Fibroblast of lung (primary cell): ENCODE data around the gene DLG2. TPM values are rescaled to one million over a fixed set of nuclear protein-coding genes. Genes with fewer than 3 reads are reported as not detected.
"Not testable (repeated sequence)": the region's sequence is repeated elsewhere in the genome, so short reads cannot be mapped to it uniquely, and the experiment has no call there.

Source experiments
- DNase-seq, 2 donors: peaks; one replicate each; pipeline versions ENCODE4 v3.0.0 to v3.0.0-alpha.2; 2010; ENCODE audit warnings: low read depth in 2 of 2
- H2AFZ ChIP-seq: 2 replicates; pipeline ENCODE4 v1.5.1; 2012; ENCODE audit warnings: low read length, control low read depth, inconsistent platforms
- H3K27ac ChIP-seq: 2 replicates; pipeline ENCODE4 v1.5.1; 2011; ENCODE audit warnings: low read length, control low read depth; ENCODE audit not compliant: insufficient read depth
- H3K27me3 ChIP-seq: 2 replicates; pipeline ENCODE4 v1.5.1; 2011; ENCODE audit warnings: mild to moderate bottlenecking, low read length; ENCODE audit not compliant: control insufficient read depth, insufficient read depth
- H3K36me3 ChIP-seq: 2 replicates; pipeline ENCODE4 v1.5.1; 2011; ENCODE audit warnings: low read length; ENCODE audit not compliant: control insufficient read depth, insufficient read depth
- H3K4me1 ChIP-seq: 2 replicates; pipeline ENCODE4 v1.5.1; 2011; ENCODE audit warnings: low read length; ENCODE audit not compliant: control insufficient read depth, insufficient read depth; ENCODE audit errors: extremely low read depth
- H3K4me2 ChIP-seq: 2 replicates; pipeline ENCODE4 v1.5.1; 2011; ENCODE audit warnings: low read length, control low read depth; ENCODE audit not compliant: insufficient read depth; ENCODE audit errors: extremely low read depth
- H3K4me3 ChIP-seq, 4 experiments: fragments of 200-600 bp in 1 of 4; sonication (generic) in 1 of 4; replicated peaks in 1 of 4; 2 replicates each; pipeline ENCODE4 v1.5.1; 2011 to 2016; ENCODE audit warnings: low read length in 4 of 4, low read depth in 3 of 4, mild to moderate bottlenecking in 3 of 4, control low read depth in 2 of 4, inconsistent platforms in 1 of 4, mixed read lengths in 1 of 4; ENCODE audit not compliant: insufficient read depth in 1 of 4; ENCODE audit errors: control extremely low read depth in 1 of 4
- H3K79me2 ChIP-seq: 2 replicates; pipeline ENCODE4 v1.5.1; 2012; ENCODE audit warnings: mild to moderate bottlenecking, low read length, inconsistent platforms; ENCODE audit not compliant: control insufficient read depth, insufficient read depth
- H3K9ac ChIP-seq: 2 replicates; pipeline ENCODE4 v1.5.1; 2011; ENCODE audit warnings: mild to moderate bottlenecking, low read length, control low read depth; ENCODE audit not compliant: insufficient read depth
- H3K9me3 ChIP-seq: 2 replicates; pipeline ENCODE4 v1.5.1; 2012; ENCODE audit warnings: low read depth, low read length; ENCODE audit not compliant: control insufficient read depth, insufficient read depth
- H4K20me1 ChIP-seq: 2 replicates; pipeline ENCODE4 v1.5.1; 2011; ENCODE audit warnings: low read length; ENCODE audit not compliant: control insufficient read depth, insufficient read depth; ENCODE audit errors: extremely low read depth
- CTCF ChIP-seq, 2 donors: IDR thresholded peaks in 1 of 2; conservative IDR thresholded peaks in 1 of 2; 1 replicate in 1 of 2; 2 replicates in 1 of 2; pipeline ENCODE4 v1.5.1; 2011 to 2012; ENCODE audit warnings: low read length in 2 of 2, control low read depth in 1 of 2, inconsistent platforms in 1 of 2, low read depth in 1 of 2, mild to moderate bottlenecking in 1 of 2
- EZH2 ChIP-seq: IDR thresholded peaks from 2 replicates; pipeline ENCODE4 v1.5.1; 2012; ENCODE audit warnings: low read length, control low read depth, mild to moderate bottlenecking; ENCODE audit errors: missing control alignments
- polyA plus RNA-seq, 2 donors: library from polyadenylated mRNA; depleted of rRNA in 1 of 2; stranded (reverse) in 1 of 2; unstranded in 1 of 2; fragments of >200 nt; gene quantifications; 2 replicates each; pipeline ENCODE4 v1.2.1, GENCODE V29; 2011 to 2012; ENCODE audit warnings: missing spikeins in 1 of 2
- total RNA-seq: library from RNA; depleted of rRNA; stranded (reverse); fragments of >200 nt; gene quantifications from 2 replicates; pipeline ENCODE4 v1.2.1, GENCODE V29; 2014

DLG2 gene
- total and polyA plus RNA-seq, 2 donors (not counting 1 experiment from before 2014, with no cell fraction given), result 0.77 to 2.3 TPM

GRCh38 chr11:84847842-84848241, 779.3 kb downstream of the DLG2 start:
- H3K27ac ChIP-seq, result no peak overlapping the region
- H3K4me1 ChIP-seq, result no peaks in the 10 kb centered on the region
- DNase-seq, result no peak
- no peak overlapping the region for H3K4me2 ChIP-seq
- no peak overlapping the region for H3K9ac ChIP-seq
- H3K36me3 ChIP-seq, result no peaks in the 10 kb centered on the region
- no peaks in the 10 kb centered on the region for H3K9me3 ChIP-seq
- TF ChIP-seq CTCF (conservative IDR thresholded peaks at IDR 0.05 in 1 of 2, IDR thresholded peaks at IDR 0.05 in 1 of 2; ENCODE audit: low read depth in 1 of 2, low read length in 2 of 2), result no peak
- H2AFZ ChIP-seq, result no peak overlapping the region
- H3K4me3 ChIP-seq, result no peak overlapping the region
- no peaks in the 10 kb centered on the region for H3K79me2 ChIP-seq
- H4K20me1 ChIP-seq, result no peaks in the 10 kb centered on the region
- H3K27me3 ChIP-seq, result no peaks in the 10 kb centered on the region

- H3K36me3 ChIP-seq, H3K4me2 ChIP-seq, H4K20me1 ChIP-seq, H3K9ac ChIP-seq, DNase-seq, H3K79me2 ChIP-seq, H3K27me3 ChIP-seq, H3K4me1 ChIP-seq, H3K9me3 ChIP-seq, H3K27ac ChIP-seq, H3K4me3 ChIP-seq, H2AFZ ChIP-seq: not testable (repeated sequence)
These were observed 786.9 kb downstream of the DLG2 start for GRCh38 chr11:84840201-84840600.

GRCh38 chr11:84837402-84838069, 789.6 kb downstream of the DLG2 start:
- H4K20me1 ChIP-seq, result no peaks in the 10 kb centered on the region
- no peaks in the 10 kb centered on the region for H3K36me3 ChIP-seq
- TF ChIP-seq CTCF (conservative IDR thresholded peaks at IDR 0.05 in 1 of 2, IDR thresholded peaks at IDR 0.05 in 1 of 2; ENCODE audit: low read depth in 1 of 2, low read length in 2 of 2) (no peak), EZH2 (no peak)
- no peaks in the 10 kb centered on the region for H3K9me3 ChIP-seq
- no peaks in the 10 kb centered on the region for H3K79me2 ChIP-seq
- no peak overlapping the region for H2AFZ ChIP-seq
- H3K27ac ChIP-seq, result no peak overlapping the region
- H3K9ac ChIP-seq, result no peak overlapping the region
- no peaks in the 10 kb centered on the region for H3K4me1 ChIP-seq
- no peak overlapping the region for H3K4me3 ChIP-seq
- no peaks in the 10 kb centered on the region for H3K27me3 ChIP-seq
- H3K4me2 ChIP-seq, result no peak overlapping the region
- no peak for DNase-seq
